ENCODE results near the gene NPLOC4. TPM values are rescaled to one million over a fixed set of nuclear protein-coding genes. Genes with fewer than 3 reads are reported as not detected.

Gene NPLOC4
- total RNA-seq, 1 donor from 2014 or later = 93.3 TPM

DNA sequence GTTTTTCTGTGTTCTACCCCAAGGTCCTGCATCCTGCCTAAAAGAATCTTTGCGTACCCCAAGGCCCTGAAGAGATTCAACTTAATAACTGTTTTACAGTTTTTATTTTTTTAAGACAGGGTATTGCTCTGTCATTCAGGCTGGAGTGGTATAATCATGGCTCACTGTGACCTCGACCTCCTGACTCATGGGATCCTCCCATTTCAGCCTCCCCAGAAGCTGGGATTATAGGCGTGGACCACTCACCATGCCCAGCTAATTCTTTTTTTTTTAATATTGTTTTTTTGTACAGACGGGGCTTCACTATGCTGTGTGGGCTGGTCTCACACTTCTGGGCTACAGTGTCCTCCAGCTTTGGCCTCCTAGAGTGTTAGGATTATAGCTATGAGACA is 75.4 kb downstream of the NPLOC4 start:
- no peak overlapping the region for H3K27ac Mint-ChIP-seq
- H3K36me3 Mint-ChIP-seq = peaks cover 24% of the 10 kb centered on the region
- H3K9me3 Mint-ChIP-seq = no peaks in the 10 kb centered on the region
- H3K4me3 Mint-ChIP-seq = no peak overlapping the region
- DNase-seq (ENCODE audit: low spot score in 2 of 2, unreplicated experiment in 2 of 2) = no peak
- TF ChIP-seq, protein P1, sequence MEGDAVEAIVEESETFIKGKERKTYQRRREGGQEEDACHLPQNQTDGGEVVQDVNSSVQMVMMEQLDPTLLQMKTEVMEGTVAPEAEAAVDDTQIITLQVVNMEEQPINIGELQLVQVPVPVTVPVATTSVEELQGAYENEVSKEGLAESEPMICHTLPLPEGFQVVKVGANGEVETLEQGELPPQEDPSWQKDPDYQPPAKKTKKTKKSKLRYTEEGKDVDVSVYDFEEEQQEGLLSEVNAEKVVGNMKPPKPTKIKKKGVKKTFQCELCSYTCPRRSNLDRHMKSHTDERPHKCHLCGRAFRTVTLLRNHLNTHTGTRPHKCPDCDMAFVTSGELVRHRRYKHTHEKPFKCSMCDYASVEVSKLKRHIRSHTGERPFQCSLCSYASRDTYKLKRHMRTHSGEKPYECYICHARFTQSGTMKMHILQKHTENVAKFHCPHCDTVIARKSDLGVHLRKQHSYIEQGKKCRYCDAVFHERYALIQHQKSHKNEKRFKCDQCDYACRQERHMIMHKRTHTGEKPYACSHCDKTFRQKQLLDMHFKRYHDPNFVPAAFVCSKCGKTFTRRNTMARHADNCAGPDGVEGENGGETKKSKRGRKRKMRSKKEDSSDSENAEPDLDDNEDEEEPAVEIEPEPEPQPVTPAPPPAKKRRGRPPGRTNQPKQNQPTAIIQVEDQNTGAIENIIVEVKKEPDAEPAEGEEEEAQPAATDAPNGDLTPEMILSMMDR (IDR thresholded peaks at IDR 0.05; ENCODE audit: unreplicated experiment) = no peak
- no peaks in the 10 kb centered on the region for H3K27me3 Mint-ChIP-seq (ENCODE audit: low read depth)
- H3K4me1 Mint-ChIP-seq = peaks cover 11% of the 10 kb centered on the region

DNA sequence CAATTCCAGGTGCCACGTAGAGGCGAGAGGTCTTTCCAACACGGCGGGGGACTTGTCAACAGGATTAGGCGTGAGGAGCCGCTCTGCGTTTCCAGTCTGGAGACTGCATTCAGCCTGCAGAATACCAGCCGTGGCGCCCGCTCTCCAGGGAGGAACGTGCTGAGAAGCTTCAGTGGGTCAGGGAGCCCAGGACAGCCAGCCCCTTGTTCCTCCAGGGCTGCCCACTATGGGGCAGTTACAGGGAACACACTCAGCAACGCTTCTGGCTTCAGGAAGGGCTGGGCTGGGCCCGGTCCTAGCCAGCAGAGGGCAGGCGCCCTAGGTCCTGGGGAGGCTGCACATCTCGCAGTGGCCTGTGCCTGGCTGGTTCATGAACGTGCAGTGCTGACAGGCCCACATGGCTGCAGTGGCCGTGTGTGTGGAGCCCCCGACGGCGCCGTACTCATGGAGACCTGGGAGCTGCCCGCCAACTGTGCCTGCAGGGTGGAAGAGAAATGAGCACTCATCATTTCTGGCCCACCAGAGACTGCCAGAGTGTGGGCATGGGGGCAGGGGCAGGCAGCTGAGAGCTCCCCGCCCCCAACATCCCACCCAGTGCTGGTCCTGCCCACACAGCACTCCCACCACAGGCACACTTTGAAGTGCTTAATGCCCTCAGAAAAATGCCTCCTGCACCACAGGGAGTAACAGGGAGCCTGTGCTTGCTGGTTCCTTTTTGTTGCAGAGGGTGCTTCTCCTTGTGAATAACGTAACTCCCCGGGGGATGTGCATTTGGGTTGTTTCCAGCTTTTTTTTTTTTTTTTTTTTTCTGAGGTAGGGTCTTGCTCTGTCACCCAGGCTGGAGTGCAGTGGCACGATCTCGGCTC is 77.7 kb downstream of the NPLOC4 start:
- no peaks in the 10 kb centered on the region for H3K9me3 Mint-ChIP-seq
- H3K4me1 Mint-ChIP-seq = peaks cover 3% of the 10 kb centered on the region
- no peaks in the 10 kb centered on the region for H3K27me3 Mint-ChIP-seq (ENCODE audit: low read depth)
- H3K27ac Mint-ChIP-seq = no peak overlapping the region
- no peak overlapping the region for H3K4me3 Mint-ChIP-seq
- H3K36me3 Mint-ChIP-seq = peaks cover 18% of the 10 kb centered on the region
- DNase-seq (ENCODE audit: low spot score in 2 of 2, unreplicated experiment in 2 of 2) = no peak
- TF ChIP-seq, protein P1 (IDR thresholded peaks at IDR 0.05; ENCODE audit: unreplicated experiment) = no peak

DNA sequence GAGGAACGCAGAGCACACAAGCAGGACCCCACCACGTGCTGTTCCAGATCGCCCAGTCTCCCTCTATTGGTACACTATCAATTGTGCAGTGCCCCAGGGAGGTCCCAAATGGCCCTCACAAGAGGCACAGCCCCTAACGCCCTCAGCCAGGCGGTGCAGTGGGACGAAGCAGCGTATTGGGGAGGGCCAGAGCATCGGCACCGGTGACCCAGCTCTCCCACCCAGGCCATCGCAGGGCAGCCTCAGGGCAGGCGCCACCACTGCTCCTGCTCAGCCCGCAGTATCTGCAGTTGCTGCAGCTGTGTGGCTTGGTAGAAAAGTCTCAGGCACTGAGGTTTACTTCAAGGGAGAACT is 78.8 kb downstream of the NPLOC4 start:
- peaks cover 16% of the 10 kb centered on the region for H3K36me3 Mint-ChIP-seq
- peaks cover 14% of the 10 kb centered on the region for H3K4me1 Mint-ChIP-seq
- H3K4me3 Mint-ChIP-seq = no peak overlapping the region
- DNase-seq (ENCODE audit: low spot score in 2 of 2, unreplicated experiment in 2 of 2) = no peak
- no peak overlapping the region for H3K27ac Mint-ChIP-seq
- TF ChIP-seq, protein P1 (IDR thresholded peaks at IDR 0.05; ENCODE audit: unreplicated experiment) = no peak
- H3K9me3 Mint-ChIP-seq = no peaks in the 10 kb centered on the region
- no peaks in the 10 kb centered on the region for H3K27me3 Mint-ChIP-seq (ENCODE audit: low read depth)

DNA sequence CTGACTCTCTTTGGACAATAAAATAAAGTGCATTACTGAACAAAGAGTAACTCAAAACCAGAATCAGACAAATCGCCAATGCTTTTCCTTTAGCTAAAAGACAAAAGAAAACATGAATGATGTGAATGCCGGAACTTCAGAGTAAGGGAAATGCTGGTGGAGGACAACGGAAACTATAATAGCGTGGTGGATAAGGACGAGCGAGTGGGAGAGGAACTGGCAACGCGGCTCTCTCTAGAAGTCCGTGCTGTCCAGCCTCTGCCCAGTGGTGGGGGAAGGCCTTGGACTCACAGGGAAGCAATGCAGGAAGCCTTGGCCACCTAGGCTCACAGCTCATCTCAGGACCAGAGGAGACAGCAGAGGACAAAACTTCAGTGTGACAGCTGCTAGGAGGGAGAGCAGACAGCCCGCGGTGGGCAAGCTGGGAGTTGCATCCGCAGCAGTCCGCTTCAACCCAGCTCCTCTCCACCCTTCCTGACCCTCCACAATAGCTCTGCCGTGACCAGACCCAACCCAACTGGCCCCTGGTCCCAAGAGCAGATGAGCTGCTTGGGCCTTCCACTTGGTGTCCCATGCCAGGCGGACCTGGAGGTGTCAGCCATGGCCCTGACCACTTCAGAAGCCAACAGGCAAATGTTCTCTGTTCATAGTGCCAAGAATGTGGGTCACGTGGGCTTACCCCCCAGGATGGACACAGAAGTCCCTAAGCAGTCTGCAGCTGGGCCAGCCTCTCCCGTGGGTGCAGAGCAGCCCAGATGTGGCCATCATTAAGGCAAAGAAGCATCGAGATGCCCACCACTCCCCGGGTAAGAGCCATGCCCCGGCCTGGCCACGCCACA is 79.4 kb downstream of the NPLOC4 start:
- TF ChIP-seq, protein P1 (IDR thresholded peaks at IDR 0.05; ENCODE audit: unreplicated experiment) = no peak
- DNase-seq (ENCODE audit: low spot score in 2 of 2, unreplicated experiment in 2 of 2) = no peak
- H3K27ac Mint-ChIP-seq = no peak overlapping the region
- no peak overlapping the region for H3K4me3 Mint-ChIP-seq
- H3K9me3 Mint-ChIP-seq = no peaks in the 10 kb centered on the region
- peaks cover 14% of the 10 kb centered on the region for H3K36me3 Mint-ChIP-seq
- peaks cover 18% of the 10 kb centered on the region for H3K4me1 Mint-ChIP-seq
- no peaks in the 10 kb centered on the region for H3K27me3 Mint-ChIP-seq (ENCODE audit: low read depth)

DNA sequence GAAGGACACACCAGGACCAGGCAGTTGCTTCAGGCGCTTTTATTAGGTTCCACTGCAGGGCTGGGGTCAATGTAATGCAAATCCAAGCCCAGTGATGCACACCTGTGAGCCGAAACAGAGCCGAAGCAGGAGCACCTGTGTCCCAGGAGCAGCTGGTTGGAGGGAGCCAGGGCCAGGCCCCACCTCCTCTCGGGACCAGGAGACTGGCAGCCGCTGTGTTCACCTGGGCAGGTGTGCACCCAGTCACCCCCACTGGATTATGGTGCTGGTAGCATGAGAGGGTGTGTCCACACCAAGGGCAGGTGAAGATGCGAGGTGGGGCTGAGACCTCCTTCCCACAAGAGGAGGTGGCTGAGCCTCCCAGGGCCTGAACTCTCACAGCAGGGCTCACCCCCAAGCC is 80.0 kb downstream of the NPLOC4 start:
- Mint-ChIP-seq H3K36me3 (peaks cover 12% of the 10 kb centered on the region), H3K9me3 (no peaks in the 10 kb centered on the region), H3K4me3 (no peak overlapping the region), H3K27ac (no peak overlapping the region), H3K4me1 (peaks cover 18% of the 10 kb centered on the region), H3K27me3 (ENCODE audit: low read depth) (no peaks in the 10 kb centered on the region)
- TF ChIP-seq, protein P1 (IDR thresholded peaks at IDR 0.05; ENCODE audit: unreplicated experiment) = no peak
- DNase-seq (ENCODE audit: low spot score in 2 of 2, unreplicated experiment in 2 of 2) = no peak

Data from mesothelial cell of epicardium (in vitro differentiated cells).